NCI-H2107 treated with DMSO at 0.1 percent for 48 hours (cell line): ENCODE results near the gene ANP32A.
"Not testable (repeated sequence)": the region's sequence is repeated elsewhere in the genome, so short reads cannot be mapped to it uniquely, and the experiment has no call there.

Source experiments
- DNase-seq: peaks from one replicate; lab custom pipeline; 2025; ENCODE audit not compliant: unreplicated experiment; lab: John Stamatoyannopoulos, UW

The ANP32A gene

DNA sequence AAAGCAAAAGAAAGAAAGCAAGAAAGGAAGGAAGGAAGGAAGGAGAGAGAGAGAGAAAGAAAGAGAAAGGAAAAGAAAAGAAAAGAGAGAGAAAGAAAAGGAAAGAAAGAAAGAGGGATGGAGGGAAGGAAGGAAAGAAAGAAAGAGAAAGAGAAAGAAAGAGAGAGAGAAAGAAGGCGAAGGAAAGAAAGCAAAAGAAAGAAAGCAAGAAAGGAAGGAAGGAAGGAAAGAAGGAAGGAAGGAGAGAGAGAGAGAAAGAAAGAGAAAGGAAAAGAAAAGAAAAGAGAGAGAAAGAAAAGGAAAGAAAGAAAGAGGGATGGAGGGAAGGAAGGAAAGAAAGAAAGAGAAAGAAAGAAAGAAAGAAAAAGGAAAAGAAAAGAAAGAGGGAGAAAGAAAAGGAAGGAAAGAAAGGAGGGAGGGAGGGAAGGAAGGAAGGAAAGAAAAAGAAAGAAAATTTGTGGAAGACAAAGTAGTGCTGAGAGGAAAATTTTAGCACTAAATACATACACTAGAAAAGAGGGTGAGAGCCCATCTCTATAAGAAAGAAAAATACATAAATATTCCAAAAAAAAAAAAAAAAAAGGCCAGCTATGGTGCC lies 60.6 kb downstream of the ANP32A start:
- DNase-seq = not testable (repeated sequence)

DNA sequence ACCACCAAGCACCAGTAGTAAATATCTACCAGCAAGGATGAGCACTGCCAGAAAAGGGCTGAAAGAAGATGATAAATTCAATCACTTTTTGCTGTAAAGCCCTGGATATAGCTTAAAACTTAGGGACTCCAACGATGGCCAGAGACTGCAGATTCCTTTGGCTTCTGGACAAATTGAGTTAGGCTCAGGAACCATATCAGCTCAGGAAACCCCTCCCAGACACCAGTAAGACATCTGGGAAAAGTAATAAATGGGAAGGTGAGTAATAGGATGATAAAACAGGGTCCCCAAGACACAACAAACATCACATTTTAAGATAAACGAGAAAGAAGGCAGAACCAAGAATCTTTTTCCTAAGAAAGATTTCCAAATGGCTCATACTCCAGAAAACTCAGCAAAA lies 65.0 kb downstream of the ANP32A start:
- no peak for DNase-seq

DNA sequence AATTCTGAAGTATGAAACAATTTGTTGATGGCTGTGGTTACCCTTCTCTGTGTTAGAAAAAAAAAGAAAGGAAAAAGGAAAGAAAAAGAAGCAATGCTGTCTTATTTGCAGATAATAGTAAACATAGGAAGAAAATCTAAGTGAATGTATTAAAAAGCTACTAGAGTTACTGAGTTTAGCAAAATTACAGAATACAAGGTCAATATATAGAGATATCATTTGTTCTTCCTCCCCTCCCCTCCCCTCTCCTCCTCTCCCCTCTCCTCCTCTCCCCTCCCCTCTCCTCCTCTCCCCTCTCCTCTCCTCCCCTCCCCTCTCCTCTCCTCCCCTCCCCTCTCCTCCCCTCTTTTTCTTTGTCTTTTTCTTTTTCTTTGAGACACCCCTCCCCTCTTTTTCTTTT lies 69.1 kb downstream of the ANP32A start:
- no peak for DNase-seq

DNA sequence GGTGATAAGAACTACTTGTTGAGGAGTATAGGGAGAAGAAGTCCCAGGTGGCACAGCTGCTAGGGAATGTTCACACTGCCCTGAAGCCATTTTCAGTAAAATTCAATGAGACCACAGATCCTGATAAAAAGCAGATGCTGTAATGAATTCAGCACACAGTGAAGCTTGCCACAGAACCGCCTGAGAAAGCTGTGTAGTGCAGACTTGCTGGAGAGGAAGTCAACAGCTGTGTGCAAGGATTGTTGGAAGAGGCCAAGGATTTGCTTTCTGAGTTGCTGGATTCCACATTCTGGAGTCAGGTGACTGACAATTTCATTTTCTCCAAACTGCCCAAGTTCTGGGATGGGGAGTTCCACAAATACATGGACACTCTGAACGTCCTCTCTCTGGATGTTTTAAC lies 70.9 kb downstream of the ANP32A start:
- no peak for DNase-seq

DNA sequence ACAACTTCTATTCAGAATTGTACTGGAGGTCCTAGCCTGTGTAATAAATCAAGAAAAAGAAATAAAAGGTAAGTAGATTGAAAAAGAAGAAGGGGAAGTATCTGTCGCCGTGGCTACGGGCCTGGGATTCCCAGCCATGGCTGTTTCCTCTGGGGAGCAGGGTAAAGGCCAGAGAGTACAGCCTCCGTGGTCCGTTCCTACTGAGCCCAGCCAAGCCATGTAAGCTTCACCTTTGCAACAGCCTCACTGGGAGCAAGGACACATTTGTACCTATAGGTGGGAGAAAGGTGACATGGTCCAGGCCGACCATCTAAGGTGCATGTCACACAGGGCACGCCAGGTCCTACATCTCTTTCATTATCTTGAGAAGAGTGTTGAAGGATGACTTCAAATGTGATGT lies 71.3 kb downstream of the ANP32A start:
- DNase-seq = no peak

DNA sequence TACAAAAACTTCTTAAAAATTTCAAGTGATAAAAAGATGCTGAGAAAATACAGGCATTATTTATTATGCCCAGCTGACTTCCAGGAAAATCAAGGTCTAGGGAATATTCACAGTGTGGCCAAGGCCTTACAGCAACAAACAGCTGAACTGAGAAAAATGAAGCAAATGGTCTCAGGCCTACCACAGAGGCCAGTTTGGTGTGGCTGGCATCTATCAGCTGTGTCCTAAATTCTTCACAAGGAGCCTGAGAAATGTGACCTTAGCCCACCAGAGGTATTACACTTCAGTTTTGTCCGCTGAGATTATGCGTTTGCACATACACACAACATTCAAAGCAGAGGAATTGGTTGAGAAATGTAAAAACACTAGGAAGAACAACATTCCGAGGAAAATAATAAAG lies 77.4 kb downstream of the ANP32A start:
- DNase-seq = no peak

DNA sequence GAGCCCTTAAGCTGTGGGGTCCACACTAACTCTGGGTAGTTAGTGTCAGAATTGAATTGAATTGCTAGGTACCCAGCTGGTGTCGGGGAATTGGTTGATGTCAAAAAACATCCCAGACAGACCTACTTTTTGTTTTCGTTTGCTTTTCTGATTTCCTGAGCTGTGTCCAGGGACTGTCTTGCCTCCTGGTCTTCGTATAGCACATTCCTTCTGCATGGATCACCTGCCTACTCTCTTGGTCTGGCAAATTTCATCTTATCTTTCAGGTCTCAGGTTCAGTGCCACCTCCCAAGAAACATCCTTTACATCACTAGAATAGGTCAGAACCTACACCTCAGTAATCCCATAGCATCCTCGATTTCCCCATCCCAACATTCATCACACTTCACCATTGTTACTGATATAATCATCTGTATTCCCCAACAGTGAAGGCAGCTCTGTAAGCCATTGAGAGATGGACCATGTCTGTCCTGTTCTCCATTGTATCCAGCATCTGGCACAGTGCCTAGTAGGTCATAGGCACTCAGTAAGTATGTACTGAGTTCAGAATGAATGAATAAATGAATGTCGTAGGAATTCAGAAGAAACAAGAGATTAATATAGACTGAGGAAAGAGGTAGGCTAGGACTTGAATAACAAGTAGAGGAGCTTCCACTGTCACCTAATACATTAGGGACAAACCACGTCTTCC lies 81.2 kb downstream of the ANP32A start:
- DNase-seq = no peak

DNA sequence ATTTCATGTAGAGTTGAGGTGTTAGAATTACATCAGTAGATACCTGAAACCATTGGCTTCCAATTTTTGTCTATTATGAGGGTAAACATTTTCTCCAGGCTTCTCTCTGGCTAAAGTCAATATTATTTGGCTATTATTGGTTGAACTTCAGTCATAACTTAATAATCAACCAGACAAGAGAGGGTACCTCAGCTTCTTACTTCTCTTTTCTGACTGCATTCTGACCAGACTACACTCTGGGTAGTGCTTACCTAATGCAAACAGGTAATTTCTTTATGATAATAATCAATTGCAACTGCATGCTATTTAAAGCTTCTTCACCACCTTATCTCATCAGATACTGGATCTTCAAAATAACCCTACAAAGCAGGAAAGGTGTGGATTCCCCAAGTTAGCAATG lies 85.1 kb downstream of the ANP32A start:
- no peak for DNase-seq

DNA sequence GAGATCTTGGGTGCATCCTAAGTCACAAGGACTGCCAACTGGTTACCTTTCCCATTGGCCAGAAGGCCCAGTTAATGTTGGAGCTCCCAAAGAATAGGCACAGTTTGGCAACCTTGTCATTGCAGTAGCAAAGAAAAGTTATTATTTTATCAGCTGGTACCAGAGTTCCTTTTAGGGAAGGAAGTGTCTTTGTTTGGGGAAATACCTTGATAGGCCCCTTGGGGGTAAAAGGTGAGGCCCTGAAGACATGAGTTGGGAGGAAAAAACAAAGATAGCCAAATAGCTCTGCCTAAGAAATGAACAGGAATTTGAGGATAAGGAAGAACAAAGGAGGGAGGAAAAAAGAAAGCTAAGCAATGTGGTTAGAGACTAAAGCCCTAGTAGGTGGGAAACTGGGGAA lies 85.8 kb downstream of the ANP32A start:
- DNase-seq = no peak

DNA sequence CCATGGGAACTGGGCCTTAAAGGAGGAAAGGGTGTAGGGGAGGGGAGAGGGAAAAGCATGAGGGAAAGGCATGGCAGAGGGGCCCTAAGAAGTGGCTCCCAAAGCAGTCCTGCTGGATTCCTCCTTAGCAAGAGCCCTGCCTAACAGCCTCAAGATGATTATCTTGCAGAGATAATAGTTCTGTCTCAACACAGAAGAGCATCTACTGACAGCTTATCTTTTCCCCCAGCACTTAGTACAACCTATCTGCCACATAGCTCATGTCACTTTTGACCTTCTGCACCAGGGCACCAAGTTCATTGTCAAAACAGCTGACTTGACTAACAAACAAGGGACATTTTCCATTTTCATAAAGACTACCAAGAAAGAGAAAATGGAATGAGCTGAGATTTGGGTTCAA lies 86.3 kb downstream of the ANP32A start:
- no peak for DNase-seq

DNA sequence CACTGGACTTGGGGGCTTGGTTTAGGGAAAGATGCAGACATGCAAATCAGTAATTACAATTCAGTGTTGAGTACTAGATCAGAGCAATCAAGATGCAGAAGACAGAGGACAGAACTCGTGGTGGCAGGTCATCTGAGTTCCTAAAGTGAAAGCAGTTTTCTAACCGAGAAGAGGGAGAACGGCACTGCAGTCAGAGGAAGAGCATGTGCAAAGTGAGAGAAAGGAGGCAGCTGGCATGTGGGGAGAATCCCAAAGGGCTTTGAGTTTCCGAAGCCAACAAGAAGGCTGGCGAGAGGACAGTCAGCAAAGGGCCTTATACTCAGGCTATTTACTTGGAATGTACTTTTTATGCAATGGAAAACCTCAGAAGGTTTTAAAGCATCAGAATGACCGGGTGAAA lies 87.0 kb downstream of the ANP32A start:
- DNase-seq = no peak

DNA sequence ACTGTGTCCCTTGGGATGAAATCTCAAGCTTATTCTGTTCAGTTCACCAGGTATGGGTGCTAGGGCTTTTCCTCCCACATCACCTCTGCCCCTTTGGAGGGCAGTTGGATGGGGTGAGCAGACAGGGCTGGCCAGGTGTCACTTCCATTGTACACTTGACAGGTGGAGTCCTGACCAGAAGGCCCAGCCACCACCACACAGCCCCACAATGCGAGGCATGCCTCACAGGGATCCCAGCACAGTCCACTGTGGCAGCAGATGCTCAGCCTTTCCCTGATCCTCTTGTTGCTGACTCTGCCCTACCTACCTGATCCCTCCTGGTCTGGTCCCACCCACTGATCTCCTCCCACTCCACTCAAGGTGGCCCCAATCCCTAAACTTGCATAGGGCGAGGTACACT lies 88.2 kb downstream of the ANP32A start:
- DNase-seq = no peak

DNA sequence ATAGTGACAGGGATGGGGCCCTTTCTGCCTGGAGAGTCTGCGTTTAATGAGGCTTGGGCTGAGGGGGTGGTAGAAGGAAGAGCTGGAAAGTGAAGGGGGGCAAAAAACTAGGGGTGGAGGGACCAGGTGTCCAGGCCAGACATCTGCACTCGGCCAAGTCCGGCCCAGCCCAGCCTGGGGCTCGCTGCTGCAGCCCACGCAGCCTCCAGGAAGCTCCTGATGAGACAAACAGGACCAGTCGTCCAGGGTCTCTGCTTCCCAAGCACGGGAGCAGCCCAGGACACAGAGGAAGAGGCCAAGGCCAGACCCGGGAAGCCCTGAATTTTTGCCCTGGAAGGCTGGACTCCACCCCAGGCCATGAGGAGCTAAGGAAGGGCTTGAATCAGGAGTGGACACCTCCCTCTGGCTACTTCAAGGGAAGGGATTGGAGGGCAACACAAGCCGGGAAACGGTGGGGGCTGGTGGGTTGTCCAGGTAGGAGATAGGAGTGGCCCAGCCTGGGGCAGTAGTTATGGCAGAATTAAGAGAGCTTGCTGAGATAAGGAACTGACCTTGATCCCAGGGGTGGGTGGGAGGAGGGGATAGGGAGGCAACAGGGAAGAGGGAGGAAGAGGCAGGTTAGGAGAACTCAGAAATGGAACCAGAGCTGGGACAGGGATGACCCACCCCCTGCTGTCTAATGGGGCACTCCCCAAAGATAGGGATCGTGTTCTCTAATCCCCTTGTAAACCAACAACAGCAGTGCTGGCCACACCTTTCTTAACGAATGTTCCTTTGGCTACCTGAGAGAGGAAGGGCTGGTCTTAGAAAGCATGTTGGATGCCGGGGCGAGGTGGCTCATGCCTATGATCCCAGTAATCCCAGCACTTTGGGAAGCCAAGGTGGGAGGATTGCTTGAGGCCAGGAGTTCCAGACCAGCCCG lies 89.5 kb downstream of the ANP32A start:
- no peak for DNase-seq

DNA sequence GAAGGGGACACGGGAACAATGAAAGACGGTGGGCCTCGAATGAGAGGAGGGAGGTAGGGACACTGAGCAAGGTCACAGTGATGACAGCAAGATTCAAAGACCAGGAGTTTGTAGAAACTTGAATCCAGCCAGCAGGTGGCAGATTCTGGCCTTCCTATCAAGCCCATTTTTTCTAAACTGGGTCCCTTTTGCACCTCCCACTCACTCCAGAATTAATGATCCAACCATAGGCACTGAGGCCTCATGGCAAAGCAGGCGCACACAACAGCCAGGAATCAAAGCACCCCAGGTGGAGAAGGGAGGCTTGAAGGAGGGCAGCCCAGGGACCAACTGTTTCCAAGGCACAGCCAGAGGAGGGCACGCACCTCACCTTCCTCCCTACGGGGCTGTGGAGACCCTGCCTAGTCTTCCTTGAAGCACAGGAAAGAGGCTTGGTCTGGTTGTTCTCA lies 90.2 kb downstream of the ANP32A start:
- no peak for DNase-seq

DNA sequence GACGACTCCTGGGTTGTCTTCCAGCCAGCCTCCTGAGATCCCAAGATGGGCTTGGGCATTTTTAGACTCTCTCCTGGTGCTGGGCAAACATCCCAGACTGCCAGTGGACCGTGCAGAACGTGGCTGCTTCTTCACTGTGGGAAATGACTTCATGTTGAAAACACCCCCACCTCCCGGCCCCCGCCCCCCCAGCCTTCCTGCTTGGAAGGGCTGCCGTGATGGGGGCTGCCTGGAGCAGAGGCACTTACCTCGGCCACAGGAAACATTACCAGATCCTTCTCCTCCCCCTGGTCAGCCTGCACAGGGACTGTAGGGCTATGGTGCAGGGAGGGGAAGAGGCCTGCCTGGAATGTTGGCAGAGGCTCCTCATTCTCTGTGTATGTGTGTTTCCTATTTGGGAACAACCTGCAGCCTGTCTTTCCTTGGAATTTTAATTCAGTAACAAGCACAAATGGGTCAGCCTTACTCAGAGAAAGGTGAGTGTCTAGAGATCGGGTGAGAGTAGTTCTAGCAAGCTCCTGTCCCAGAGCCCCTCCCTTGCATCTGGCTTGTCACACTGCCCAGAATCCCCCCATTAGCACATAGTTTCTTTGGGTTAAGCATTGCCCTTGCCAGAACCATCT lies 90.8 kb downstream of the ANP32A start:
- DNase-seq = no peak
